ENCODE measurements around the gene RNASE7.

The RNASE7 gene

DNA sequence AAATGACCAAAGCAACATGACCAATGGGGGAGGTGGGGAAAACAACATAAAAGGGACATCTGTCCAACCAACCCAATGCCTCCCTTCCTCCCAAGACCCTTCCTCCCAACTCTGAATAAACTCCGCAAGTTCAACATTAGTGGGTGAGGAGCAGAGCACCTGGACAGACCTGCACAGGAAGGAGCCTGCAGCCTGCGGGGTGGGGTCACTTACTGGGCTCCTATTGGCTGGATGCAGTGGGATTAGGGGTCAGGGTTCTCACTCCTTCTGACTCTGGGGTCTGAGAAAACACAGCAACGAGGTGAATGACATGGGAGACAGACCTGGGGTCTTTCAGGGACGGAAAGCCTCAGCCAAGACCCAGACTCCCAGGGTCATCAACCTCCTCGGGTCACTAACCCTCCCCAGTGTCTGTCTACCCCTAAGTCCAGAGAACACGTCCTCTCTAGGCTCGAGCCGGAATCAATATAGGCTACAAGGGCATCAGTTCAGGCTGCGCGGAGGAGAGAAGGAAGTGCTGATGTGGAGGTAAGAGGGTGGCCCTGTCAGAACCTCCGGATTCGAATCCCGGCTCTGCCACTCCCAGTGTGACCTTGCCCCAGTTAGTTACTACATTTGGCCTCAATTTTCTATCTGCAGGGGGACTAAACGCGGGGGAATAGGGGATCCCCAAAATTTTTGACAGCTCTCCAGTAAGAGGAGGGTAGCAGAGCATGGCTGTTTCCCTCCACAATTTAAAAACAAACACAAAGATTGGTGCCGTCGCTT is 18.2 kb upstream of the RNASE7 start:
- no peak for DNase-seq (ENCODE audit: extremely low read depth, insufficient read length)
- peaks cover 4% of the 10 kb centered on the region for H3K27me3 ChIP-seq (replicated peaks; ENCODE audit: control insufficient read depth, insufficient read depth, low read length)
- H3K36me3 ChIP-seq (ENCODE audit: control insufficient read depth, insufficient read depth, low read length) = no peaks in the 10 kb centered on the region
- TF ChIP-seq, protein P1, sequence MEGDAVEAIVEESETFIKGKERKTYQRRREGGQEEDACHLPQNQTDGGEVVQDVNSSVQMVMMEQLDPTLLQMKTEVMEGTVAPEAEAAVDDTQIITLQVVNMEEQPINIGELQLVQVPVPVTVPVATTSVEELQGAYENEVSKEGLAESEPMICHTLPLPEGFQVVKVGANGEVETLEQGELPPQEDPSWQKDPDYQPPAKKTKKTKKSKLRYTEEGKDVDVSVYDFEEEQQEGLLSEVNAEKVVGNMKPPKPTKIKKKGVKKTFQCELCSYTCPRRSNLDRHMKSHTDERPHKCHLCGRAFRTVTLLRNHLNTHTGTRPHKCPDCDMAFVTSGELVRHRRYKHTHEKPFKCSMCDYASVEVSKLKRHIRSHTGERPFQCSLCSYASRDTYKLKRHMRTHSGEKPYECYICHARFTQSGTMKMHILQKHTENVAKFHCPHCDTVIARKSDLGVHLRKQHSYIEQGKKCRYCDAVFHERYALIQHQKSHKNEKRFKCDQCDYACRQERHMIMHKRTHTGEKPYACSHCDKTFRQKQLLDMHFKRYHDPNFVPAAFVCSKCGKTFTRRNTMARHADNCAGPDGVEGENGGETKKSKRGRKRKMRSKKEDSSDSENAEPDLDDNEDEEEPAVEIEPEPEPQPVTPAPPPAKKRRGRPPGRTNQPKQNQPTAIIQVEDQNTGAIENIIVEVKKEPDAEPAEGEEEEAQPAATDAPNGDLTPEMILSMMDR (IDR thresholded peaks at IDR 0.05; ENCODE audit: insufficient read depth, low read length, poor library complexity, severe bottlenecking) = no peak
- H3K4me3 ChIP-seq (replicated peaks; ENCODE audit: low read depth, low read length) = no peak overlapping the region

DNA sequence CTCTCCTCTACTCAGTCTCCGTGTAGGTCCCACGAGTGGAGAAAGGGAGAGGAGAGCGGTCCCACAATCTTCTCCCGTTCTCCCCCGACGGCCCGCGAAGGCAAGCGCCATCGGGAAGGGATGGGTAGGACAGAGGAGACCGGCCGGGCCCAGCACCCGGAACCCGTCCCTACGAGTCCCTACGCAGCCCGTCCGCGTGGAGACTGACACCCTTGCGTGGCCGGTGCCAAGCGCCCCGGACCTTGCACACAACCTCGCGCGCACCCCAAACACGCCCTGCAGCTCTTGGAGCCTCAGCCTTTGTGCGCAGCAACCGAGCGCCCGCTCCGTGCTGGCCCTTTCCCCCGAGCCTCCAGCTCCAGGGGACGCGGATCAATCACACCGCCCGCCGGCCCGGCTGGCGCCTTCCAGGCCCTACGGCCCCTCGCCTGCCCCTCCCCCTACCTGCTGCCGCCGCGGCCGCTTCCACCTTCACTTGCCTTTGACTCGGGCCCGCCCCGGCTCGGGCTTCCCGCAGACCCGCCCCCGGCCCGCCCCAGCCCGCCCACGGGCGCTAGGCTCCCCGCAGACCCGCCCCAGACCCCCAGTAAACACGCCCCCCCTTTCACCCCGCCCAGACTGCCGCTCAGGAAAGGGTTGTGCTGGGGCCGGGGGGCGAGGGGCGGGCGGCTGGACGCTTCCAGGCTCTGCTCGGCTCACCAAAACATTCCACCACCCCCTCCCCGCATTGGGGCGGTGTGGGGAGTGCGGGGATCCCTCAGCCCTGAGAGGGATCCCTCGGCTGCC is 17.4 kb upstream of the RNASE7 start, which contains the start of gene NDRG2:
Gene NDRG2 (minus strand): TSS at position 477 of the 786 bp plus-strand sequence. CDS start 1,746 bp downstream, outside the sequence.
- DNase-seq (ENCODE audit: extremely low read depth, insufficient read length) = peak; percentile 31
- H3K4me3 ChIP-seq (replicated peaks; ENCODE audit: low read depth, low read length) = no peak within 1 kb of the TSS; the same call in 1 of the 2 replicates
- H3K36me3 ChIP-seq (ENCODE audit: control insufficient read depth, insufficient read depth, low read length) = no peaks in the 10 kb centered on the region
- TF ChIP-seq, protein P1 (IDR thresholded peaks at IDR 0.05; ENCODE audit: insufficient read depth, low read length, poor library complexity, severe bottlenecking) = no peak
- peaks cover 4% of the 10 kb centered on the region for H3K27me3 ChIP-seq (replicated peaks; ENCODE audit: control insufficient read depth, insufficient read depth, low read length)

DNA sequence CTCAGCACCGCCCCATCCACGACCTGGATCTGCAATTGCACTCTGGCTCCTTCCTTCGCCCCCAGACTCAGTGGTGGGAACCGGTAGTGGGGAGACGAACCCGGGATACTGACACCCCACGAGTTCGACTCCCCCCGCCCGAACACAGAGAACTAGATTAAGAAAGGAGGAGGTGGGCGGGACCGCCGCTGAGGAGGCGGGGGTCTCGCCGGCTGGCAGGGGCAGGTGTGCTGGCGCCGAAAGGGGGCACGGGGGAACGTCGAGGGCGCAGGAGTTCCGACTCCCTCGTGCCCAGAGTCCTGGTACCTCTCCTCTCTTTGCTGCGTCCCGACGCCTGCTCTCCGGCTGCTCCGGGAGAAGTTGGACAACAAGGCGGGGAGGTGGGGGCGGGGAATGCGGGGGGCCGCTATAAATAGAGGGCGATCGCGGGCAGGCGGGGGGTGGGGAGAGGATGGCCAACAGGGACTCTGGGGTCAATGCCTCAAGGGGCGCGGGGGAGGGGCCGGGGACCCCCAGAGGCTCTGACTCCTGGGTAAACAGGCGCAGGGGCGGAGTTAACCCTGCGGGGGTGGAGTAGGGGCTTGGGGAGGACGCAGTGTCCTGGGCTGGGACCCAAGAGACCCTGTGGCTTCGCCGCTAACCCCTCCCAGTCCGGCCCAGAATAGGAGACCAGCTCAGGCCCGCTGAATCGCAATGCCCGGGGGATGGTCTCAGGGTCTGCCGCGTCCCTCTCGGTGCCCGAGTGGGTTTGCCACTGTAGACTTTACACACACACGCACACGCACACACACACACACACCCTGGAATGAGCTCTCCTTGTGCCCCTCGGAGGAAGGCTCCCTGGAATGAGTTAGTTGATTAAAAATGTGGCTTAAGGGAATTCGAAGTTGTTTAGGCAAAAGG is 16.5 kb upstream of the RNASE7 start:
- Histone ChIP-seq H3K27me3 (replicated peaks; ENCODE audit: control insufficient read depth, insufficient read depth, low read length) (peaks cover 7% of the 10 kb centered on the region), H3K36me3 (ENCODE audit: control insufficient read depth, insufficient read depth, low read length) (no peaks in the 10 kb centered on the region), H3K4me3 (replicated peaks; ENCODE audit: low read depth, low read length) (no peak overlapping the region)
- TF ChIP-seq, protein P1 (IDR thresholded peaks at IDR 0.05; ENCODE audit: insufficient read depth, low read length, poor library complexity, severe bottlenecking) = no peak
- no peak for DNase-seq (ENCODE audit: extremely low read depth, insufficient read length)

DNA sequence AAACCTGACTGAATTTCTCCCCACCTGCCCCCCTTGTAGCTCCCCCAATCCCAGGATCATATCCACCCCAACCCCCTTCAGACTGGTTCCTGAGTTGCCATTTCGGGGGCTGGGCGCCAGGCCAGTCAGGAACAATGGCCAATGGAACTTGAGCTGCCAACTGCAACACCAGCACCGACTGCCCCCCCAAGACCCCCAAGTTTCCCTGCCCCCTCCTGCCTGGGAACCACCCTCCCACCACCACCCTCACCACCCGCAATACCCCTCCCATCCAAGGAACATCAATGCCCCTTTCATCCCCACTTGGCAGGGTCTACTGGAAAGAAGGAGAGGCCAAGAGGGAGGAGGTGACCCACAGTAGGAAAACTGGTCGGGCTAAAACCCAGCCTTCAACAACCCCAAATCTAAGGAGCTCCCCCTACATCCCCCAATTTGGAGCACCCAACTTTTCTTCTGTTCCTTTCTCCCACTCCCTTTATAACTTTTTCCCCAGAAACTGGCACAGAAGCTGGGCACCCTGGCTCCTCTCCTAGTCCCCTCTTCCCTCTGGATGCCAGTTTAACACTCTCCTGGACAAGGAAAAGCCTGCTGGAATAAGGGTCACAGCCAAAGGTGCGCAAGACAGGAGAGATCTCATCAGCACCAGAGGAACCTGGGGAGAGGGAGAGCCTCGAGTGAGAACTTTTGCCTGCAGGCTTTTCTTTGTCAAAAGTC is 15.7 kb upstream of the RNASE7 start:
- TF ChIP-seq, protein P1 (IDR thresholded peaks at IDR 0.05; ENCODE audit: insufficient read depth, low read length, poor library complexity, severe bottlenecking) = no peak
- no peak for DNase-seq (ENCODE audit: extremely low read depth, insufficient read length)
- H3K27me3 ChIP-seq (replicated peaks; ENCODE audit: control insufficient read depth, insufficient read depth, low read length) = peaks cover 7% of the 10 kb centered on the region
- no peaks in the 10 kb centered on the region for H3K36me3 ChIP-seq (ENCODE audit: control insufficient read depth, insufficient read depth, low read length)
- no peak overlapping the region for H3K4me3 ChIP-seq (replicated peaks; ENCODE audit: low read depth, low read length)

DNA sequence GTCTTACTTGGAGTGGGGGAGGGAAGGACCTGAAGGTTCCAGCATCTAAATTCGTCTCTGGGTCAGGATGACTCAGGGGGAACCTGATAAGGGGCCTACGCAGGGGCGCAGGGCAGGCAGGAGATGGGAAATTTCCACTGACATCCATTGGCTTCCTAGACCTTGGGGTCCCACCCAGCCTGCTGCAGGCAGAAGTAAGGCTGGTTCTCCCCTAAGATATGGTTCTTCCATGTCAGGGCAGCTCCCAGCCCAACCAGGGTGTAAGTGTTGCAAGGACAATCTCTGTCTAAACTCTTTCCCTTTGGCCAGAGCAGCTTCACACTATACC is 15.2 kb upstream of the RNASE7 start:
- Histone ChIP-seq H3K36me3 (ENCODE audit: control insufficient read depth, insufficient read depth, low read length) (no peaks in the 10 kb centered on the region), H3K4me3 (replicated peaks; ENCODE audit: low read depth, low read length) (no peak overlapping the region), H3K27me3 (replicated peaks; ENCODE audit: control insufficient read depth, insufficient read depth, low read length) (peaks cover 7% of the 10 kb centered on the region)
- TF ChIP-seq, protein P1 (IDR thresholded peaks at IDR 0.05; ENCODE audit: insufficient read depth, low read length, poor library complexity, severe bottlenecking) = no peak
- DNase-seq (ENCODE audit: extremely low read depth, insufficient read length) = no peak

All from GM06990 (cell line).